ENCODE data around the gene SEMA3D. TPM values are rescaled to one million over a fixed set of nuclear protein-coding genes. Genes with fewer than 3 reads are reported as not detected.
"Not testable (repeated sequence)": the region's sequence is repeated elsewhere in the genome, so short reads cannot be mapped to it uniquely, and the experiment has no call there.

The SEMA3D gene
- total and polyA plus RNA-seq, 2 of the 13 experiments (the other 11 are each of a cell fraction or from before 2014, with no cell fraction given), result 0.07 TPM; not detected in 1

DNA sequence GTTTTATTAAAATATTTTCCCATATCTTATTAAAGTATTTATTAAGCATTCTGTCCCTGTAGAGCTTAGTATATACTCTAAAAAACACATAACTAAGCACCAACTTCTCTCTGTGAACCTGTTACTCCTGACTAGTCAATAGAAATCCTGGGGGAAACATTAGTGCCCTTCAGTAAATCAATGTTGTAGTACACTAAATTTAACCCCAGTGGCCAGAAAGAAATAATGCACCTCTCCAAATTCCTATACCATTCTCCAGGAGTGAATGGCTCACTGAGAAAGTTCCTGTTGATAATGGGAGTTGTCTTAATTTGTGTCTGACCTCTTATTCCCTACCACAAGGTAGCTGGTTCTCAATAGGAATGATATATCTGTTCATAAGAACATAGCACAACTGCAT lies 188.2 kb downstream of the SEMA3D start (continued):
- TF ChIP-seq THYN1 (CRISPR knock-in tag; IDR thresholded peaks at IDR 0.05; ENCODE audit: borderline replicate concordance, low read depth) (no peak), HIVEP1 (CRISPR knock-in tag; IDR thresholded peaks at IDR 0.05) (no peak)

DNA sequence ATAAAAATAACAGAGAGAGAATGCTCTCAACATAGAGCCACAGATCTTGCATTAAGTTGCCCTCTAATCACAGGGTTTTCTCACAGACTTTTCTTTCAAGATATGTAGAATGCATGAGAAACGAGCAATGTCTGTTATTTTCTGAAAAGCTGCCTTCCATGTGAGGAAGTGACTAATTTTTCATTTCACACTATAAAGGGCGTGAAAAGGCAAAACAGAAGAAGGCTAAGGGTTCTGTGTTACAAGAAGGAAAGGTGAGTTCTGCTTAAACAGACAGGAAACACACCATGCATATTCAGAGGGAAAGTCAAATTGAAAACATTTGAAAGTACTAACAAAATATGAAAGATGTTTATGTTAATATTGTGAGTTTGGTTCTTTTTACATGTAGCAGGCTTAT lies 189.2 kb downstream of the SEMA3D start:
- in situ Hi-C loops (cut with HindIII; ENCODE audit: extremely low pct_ligation_motif_present, low pct_unique_long_range_greater_than_20kb), result no loop called here

DNA sequence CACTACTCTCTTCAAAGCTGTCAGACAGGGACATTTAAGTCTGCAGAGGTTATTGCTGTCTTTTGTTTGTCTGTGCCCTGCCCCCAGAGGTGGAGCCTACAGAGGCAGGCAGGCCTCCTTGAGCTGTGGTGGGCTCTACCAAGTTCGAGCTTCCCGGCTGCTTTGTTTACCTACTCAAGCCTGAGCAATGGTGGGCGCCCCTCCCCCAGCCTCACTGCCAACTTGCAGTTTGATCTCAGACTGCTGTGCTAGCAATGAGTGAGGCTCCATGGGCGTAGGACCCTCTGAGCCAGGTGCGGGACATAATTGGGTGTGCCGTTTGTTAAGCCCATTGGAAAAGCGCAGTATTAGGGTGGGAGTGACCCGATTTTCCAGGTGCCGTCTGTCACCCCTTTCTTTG lies 193.9 kb downstream of the SEMA3D start:
- CTCF ChIA-PET (ENCODE audit: low intra/inter-chr PET ratio, low total read pairs); H3K4me3 ChIP-seq (replicated peaks in 1 of 3; ENCODE audit: insufficient read depth in 1 of 3, low read depth in 2 of 3, low read length in 3 of 3); H4K20me1 ChIP-seq (ENCODE audit: insufficient read depth, low read length); FAIRE-seq; H3K27ac ChIP-seq (ENCODE audit: extremely low read length, insufficient read depth, low read length); H3K9me3 ChIP-seq (ENCODE audit: low read length); H2AFZ ChIP-seq (ENCODE audit: low read length); H3K36me3 ChIP-seq (replicated peaks in 1 of 2; ENCODE audit: control insufficient read depth in 1 of 2, insufficient read depth in 2 of 2, low read length in 2 of 2); ATAC-seq; DNase-seq (ENCODE audit: low spot score); H3K79me2 ChIP-seq (ENCODE audit: insufficient read depth, low read length); BruUV-seq (replicated peaks); H3K4me1 ChIP-seq (ENCODE audit: insufficient read depth, low read length); in situ Hi-C loops (cut with HindIII; ENCODE audit: extremely low pct_ligation_motif_present, low pct_unique_long_range_greater_than_20kb); intact Hi-C loops (cut with micrococcal nuclease; ENCODE audit: unreplicated experiment); POLR2A ChIA-PET; H3K9ac ChIP-seq (ENCODE audit: insufficient read depth, low read depth, low read length); H3K27me3 ChIP-seq (ENCODE audit: control insufficient read depth in 1 of 2, insufficient read depth in 2 of 2, low read length in 2 of 2); H3K4me2 ChIP-seq (ENCODE audit: low read depth, low read length): not testable (repeated sequence)
- WGBS (ENCODE audit: low lambda C conversion rate), result no CpG with 5 or more reads among the region's 9 CpGs

More for the DNA sequence above, 189.2 kb downstream of the SEMA3D start:
- Histone ChIP-seq H4K20me1 (ENCODE audit: insufficient read depth, low read length) (no peaks in the 10 kb centered on the region), H2AFZ (ENCODE audit: low read length) (no peak overlapping the region), H3K27ac (ENCODE audit: extremely low read length, insufficient read depth, low read length) (no peak overlapping the region), H3K4me1 (ENCODE audit: insufficient read depth, low read length) (no peaks in the 10 kb centered on the region), H3K4me3 (replicated peaks in 1 of 3; ENCODE audit: insufficient read depth in 1 of 3, low read depth in 2 of 3, low read length in 3 of 3) (no peak overlapping the region), H3K79me2 (ENCODE audit: insufficient read depth, low read length) (no peaks in the 10 kb centered on the region), H3K4me2 (ENCODE audit: low read depth, low read length) (no peak overlapping the region), H3K9me3 (ENCODE audit: low read length) (no peaks in the 10 kb centered on the region), H3K36me3 (replicated peaks in 1 of 2; ENCODE audit: control insufficient read depth in 1 of 2, insufficient read depth in 2 of 2, low read length in 2 of 2) (no peaks in the 10 kb centered on the region), H3K9ac (ENCODE audit: insufficient read depth, low read depth, low read length) (no peak overlapping the region), H3K27me3 (ENCODE audit: control insufficient read depth in 1 of 2, insufficient read depth in 2 of 2, low read length in 2 of 2) (no peaks in the 10 kb centered on the region)
- CTCF ChIA-PET (ENCODE audit: low intra/inter-chr PET ratio, low total read pairs), result no interaction called here
- POLR2A ChIA-PET, result no interaction called here
- TF ChIP-seq, protein P1, sequence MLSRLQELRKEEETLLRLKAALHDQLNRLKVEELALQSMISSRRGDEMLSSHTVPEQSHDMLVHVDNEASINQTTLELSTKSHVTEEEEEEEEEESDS (CRISPR knock-in tag; IDR thresholded peaks at IDR 0.05; ENCODE audit: borderline replicate concordance), result no peak
- TF ChIP-seq SMAD9 (CRISPR knock-in tag; IDR thresholded peaks at IDR 0.05), result no peak
- TF ChIP-seq ONECUT2 (CRISPR knock-in tag; IDR thresholded peaks at IDR 0.05), result no peak
- TF ChIP-seq BCL6 (CRISPR knock-in tag; IDR thresholded peaks at IDR 0.05), result no peak
- TF ChIP-seq ZNF674 (CRISPR knock-in tag; IDR thresholded peaks at IDR 0.05; ENCODE audit: low read depth), result no peak
- TF ChIP-seq RXRB (CRISPR knock-in tag; IDR thresholded peaks at IDR 0.05; ENCODE audit: borderline replicate concordance), result no peak
- no peak for TF ChIP-seq DPF2 (CRISPR knock-in tag; IDR thresholded peaks at IDR 0.05; ENCODE audit: borderline replicate concordance, low read depth)
- TF ChIP-seq HCFC1 (IDR thresholded peaks at IDR 0.05; ENCODE audit: low read depth, low read length), result no peak
- TF ChIP-seq, protein P2, sequence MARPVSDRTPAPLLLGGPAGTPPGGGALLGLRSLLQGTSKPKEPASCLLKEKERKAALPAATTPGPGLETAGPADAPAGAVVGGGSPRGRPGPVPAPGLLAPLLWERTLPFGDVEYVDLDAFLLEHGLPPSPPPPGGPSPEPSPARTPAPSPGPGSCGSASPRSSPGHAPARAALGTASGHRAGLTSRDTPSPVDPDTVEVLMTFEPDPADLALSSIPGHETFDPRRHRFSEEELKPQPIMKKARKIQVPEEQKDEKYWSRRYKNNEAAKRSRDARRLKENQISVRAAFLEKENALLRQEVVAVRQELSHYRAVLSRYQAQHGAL (CRISPR knock-in tag; IDR thresholded peaks at IDR 0.05; ENCODE audit: not compliant biosample characterization), result no peak
- no peak for TF ChIP-seq ZNF468 (CRISPR knock-in tag; IDR thresholded peaks at IDR 0.05)
- TF ChIP-seq NBN (conservative IDR thresholded peaks at IDR 0.05), result no peak
- TF ChIP-seq NFIB (CRISPR knock-in tag; IDR thresholded peaks at IDR 0.05; ENCODE audit: borderline replicate concordance), result no peak
- TF ChIP-seq JUNB (CRISPR knock-in tag; IDR thresholded peaks at IDR 0.05; ENCODE audit: borderline replicate concordance), result no peak
- no peak for TF ChIP-seq ZNF274 (CRISPR knock-in tag; IDR thresholded peaks at IDR 0.05)
- WGBS (ENCODE audit: low lambda C conversion rate), result 3% methylated on average over 2 of the region's 2 CpGs
- ATAC-seq (no peak), FAIRE-seq (no peak), DNase-seq (ENCODE audit: low spot score) (no peak)
- BruUV-seq (replicated peaks), result no TSS peak
- intact Hi-C loops (cut with micrococcal nuclease; ENCODE audit: unreplicated experiment), result no loop called here
